ENCODE data around the gene ZER1.

ZER1 gene

GRCh38 chr9:128716581-128717254, 55.0 kb downstream of the ZER1 start:
- H3K4me1 ChIP-seq (ENCODE audit: control insufficient read depth, insufficient read depth, low read length), result no peaks in the 10 kb centered on the region
- no peak overlapping the region for H3K27ac ChIP-seq (ENCODE audit: low read length)
- DNase-seq (ENCODE audit: low read depth, low spot score), result no peak
- no peaks in the 10 kb centered on the region for H3K27me3 ChIP-seq (ENCODE audit: control insufficient read depth, insufficient read depth, low read length)
- no peak overlapping the region for H3K4me3 ChIP-seq (ENCODE audit: low read length)
- H3K36me3 ChIP-seq (ENCODE audit: control insufficient read depth, insufficient read depth, low read length), result peaks cover 9% of the 10 kb centered on the region
- no peaks in the 10 kb centered on the region for H3K9me3 ChIP-seq (ENCODE audit: control insufficient read depth, insufficient read depth, low read length)
- no CpG with 5 or more reads among the region's 7 CpGs for WGBS (ENCODE audit: insufficient coverage, insufficient read length)

GRCh38 chr9:128715436-128715750, 56.3 kb downstream of the ZER1 start:
- Histone ChIP-seq H3K27me3 (ENCODE audit: control insufficient read depth, insufficient read depth, low read length) (no peaks in the 10 kb centered on the region), H3K4me3 (ENCODE audit: low read length) (no peak overlapping the region), H3K4me1 (ENCODE audit: control insufficient read depth, insufficient read depth, low read length) (no peaks in the 10 kb centered on the region), H3K9me3 (ENCODE audit: control insufficient read depth, insufficient read depth, low read length) (no peaks in the 10 kb centered on the region), H3K27ac (ENCODE audit: low read length) (no peak overlapping the region), H3K36me3 (ENCODE audit: control insufficient read depth, insufficient read depth, low read length) (peaks cover 5% of the 10 kb centered on the region)
- DNase-seq (ENCODE audit: low read depth, low spot score), result no peak
- WGBS (ENCODE audit: insufficient coverage, insufficient read length), result no CpG with 5 or more reads among the region's 6 CpGs

- DNase-seq (ENCODE audit: low read depth, low spot score), result no peak
- H3K27me3 ChIP-seq (ENCODE audit: control insufficient read depth, insufficient read depth, low read length), result no peaks in the 10 kb centered on the region
- WGBS (ENCODE audit: insufficient coverage, insufficient read length), result no CpG with 5 or more reads among the region's 24 CpGs
- H3K4me1 ChIP-seq (ENCODE audit: control insufficient read depth, insufficient read depth, low read length), result no peaks in the 10 kb centered on the region
- no peak overlapping the region for H3K4me3 ChIP-seq (ENCODE audit: low read length)
- no peaks in the 10 kb centered on the region for H3K9me3 ChIP-seq (ENCODE audit: control insufficient read depth, insufficient read depth, low read length)
- H3K27ac ChIP-seq (ENCODE audit: low read length), result no peak overlapping the region
- peaks cover 5% of the 10 kb centered on the region for H3K36me3 ChIP-seq (ENCODE audit: control insufficient read depth, insufficient read depth, low read length)
These were observed 56.9 kb downstream of the ZER1 start for GRCh38 chr9:128714586-128715435.

DNA sequence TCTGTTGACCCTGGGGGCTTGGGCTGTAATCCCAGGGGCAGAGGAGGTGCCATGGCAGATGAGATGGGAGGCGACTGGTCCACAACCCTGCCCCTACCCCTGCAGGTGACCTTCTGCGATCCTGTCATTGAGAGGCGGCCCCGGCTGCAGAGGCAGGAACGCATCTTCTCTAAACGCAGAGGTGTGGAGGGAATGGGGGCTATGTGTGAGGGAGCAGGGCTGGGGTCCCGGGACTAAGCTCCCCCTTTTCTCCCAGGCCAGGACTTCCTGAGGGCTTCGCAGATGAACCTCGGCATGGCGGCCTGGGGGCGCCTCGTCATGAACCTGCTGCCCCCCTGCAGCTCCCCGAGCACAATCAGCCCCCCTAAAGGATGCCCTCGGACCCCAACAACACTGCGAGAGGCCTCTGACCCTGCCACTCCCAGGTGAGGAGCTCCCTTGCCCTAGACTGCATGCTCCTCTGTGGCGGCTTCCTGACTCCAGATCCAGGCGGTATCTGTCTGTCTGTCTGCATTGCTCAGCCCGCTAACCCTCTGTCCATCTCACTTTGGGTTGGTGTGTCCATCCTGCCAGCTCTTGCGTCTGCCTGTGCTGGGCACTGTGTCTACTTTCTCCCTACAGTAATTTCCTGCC, 57.7 kb downstream of the ZER1 start:
- no peaks in the 10 kb centered on the region for H3K9me3 ChIP-seq (ENCODE audit: control insufficient read depth, insufficient read depth, low read length)
- no peak for DNase-seq (ENCODE audit: low read depth, low spot score)
- WGBS (ENCODE audit: insufficient coverage, insufficient read length), result no CpG with 5 or more reads among the region's 19 CpGs

DNA sequence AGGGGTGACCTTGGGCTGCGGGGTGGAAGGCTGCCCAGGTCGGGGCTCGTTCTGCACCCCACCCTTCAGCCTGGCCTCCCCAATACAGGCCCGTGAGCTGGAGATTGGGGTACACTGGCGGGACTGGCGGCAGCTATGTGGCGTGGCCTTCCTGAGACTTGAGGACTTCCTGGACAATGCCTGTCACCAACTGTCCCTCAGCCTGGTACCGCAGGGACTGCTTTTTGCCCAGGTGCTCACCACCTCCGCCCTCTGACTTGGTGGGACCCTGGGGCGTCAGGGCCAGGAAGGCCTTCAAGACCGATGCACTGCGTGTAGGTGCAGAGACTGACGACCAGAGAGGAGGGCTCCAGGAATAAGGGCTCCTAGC, 58.3 kb downstream of the ZER1 start:
- Histone ChIP-seq H3K4me1 (ENCODE audit: control insufficient read depth, insufficient read depth, low read length) (no peaks in the 10 kb centered on the region), H3K27ac (ENCODE audit: low read length) (no peak overlapping the region), H3K27me3 (ENCODE audit: control insufficient read depth, insufficient read depth, low read length) (no peaks in the 10 kb centered on the region), H3K9me3 (ENCODE audit: control insufficient read depth, insufficient read depth, low read length) (no peaks in the 10 kb centered on the region), H3K4me3 (ENCODE audit: low read length) (no peak overlapping the region), H3K36me3 (ENCODE audit: control insufficient read depth, insufficient read depth, low read length) (peaks cover 5% of the 10 kb centered on the region)
- no CpG with 5 or more reads among the region's 13 CpGs for WGBS (ENCODE audit: insufficient coverage, insufficient read length)
- no peak for DNase-seq (ENCODE audit: low read depth, low spot score)

More for the DNA sequence above, 57.7 kb downstream of the ZER1 start:
- Histone ChIP-seq H3K4me1 (ENCODE audit: control insufficient read depth, insufficient read depth, low read length) (no peaks in the 10 kb centered on the region), H3K4me3 (ENCODE audit: low read length) (no peak overlapping the region), H3K36me3 (ENCODE audit: control insufficient read depth, insufficient read depth, low read length) (peaks cover 5% of the 10 kb centered on the region), H3K27ac (ENCODE audit: low read length) (no peak overlapping the region), H3K27me3 (ENCODE audit: control insufficient read depth, insufficient read depth, low read length) (no peaks in the 10 kb centered on the region)

GRCh38 chr9:128712451-128713410, 59.0 kb downstream of the ZER1 start:
- DNase-seq (ENCODE audit: low read depth, low spot score), result no peak
- H3K27me3 ChIP-seq (ENCODE audit: control insufficient read depth, insufficient read depth, low read length), result no peaks in the 10 kb centered on the region
- H3K27ac ChIP-seq (ENCODE audit: low read length), result no peak overlapping the region
- peaks cover 5% of the 10 kb centered on the region for H3K36me3 ChIP-seq (ENCODE audit: control insufficient read depth, insufficient read depth, low read length)
- no CpG with 5 or more reads among the region's 26 CpGs for WGBS (ENCODE audit: insufficient coverage, insufficient read length)
- H3K4me3 ChIP-seq (ENCODE audit: low read length), result no peak overlapping the region
- H3K4me1 ChIP-seq (ENCODE audit: control insufficient read depth, insufficient read depth, low read length), result no peaks in the 10 kb centered on the region
- no peaks in the 10 kb centered on the region for H3K9me3 ChIP-seq (ENCODE audit: control insufficient read depth, insufficient read depth, low read length)

DNA sequence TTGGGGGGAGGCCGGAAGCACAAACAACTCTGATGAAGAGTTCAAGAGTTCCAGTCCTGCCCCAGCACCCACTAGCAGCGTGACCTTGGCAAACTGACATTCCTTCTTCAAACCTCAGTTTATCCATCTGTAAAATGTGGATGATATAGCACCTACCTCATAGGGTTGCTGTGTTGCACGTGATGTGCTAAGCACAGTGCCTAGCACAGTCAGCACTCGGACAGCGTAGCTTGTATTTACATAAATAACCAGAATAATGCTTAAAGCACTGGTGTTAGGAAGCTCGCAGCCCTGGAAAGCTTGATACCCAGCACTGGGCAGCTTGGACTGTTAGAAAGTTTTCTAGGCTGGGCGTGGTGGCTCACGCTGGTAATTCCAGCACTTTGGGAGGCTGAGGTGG, 64.3 kb downstream of the ZER1 start:
- no peaks in the 10 kb centered on the region for H3K9me3 ChIP-seq (ENCODE audit: control insufficient read depth, insufficient read depth, low read length)
- peaks cover 2% of the 10 kb centered on the region for H3K4me1 ChIP-seq (ENCODE audit: control insufficient read depth, insufficient read depth, low read length)
- H3K27me3 ChIP-seq (ENCODE audit: control insufficient read depth, insufficient read depth, low read length), result no peaks in the 10 kb centered on the region
- peaks cover 5% of the 10 kb centered on the region for H3K36me3 ChIP-seq (ENCODE audit: control insufficient read depth, insufficient read depth, low read length)
- no peak for DNase-seq (ENCODE audit: low read depth, low spot score)
- no peak overlapping the region for H3K27ac ChIP-seq (ENCODE audit: low read length)
- WGBS (ENCODE audit: insufficient coverage, insufficient read length), result no CpG with 5 or more reads among the region's 8 CpGs
- H3K4me3 ChIP-seq (ENCODE audit: low read length), result no peak overlapping the region

DNA sequence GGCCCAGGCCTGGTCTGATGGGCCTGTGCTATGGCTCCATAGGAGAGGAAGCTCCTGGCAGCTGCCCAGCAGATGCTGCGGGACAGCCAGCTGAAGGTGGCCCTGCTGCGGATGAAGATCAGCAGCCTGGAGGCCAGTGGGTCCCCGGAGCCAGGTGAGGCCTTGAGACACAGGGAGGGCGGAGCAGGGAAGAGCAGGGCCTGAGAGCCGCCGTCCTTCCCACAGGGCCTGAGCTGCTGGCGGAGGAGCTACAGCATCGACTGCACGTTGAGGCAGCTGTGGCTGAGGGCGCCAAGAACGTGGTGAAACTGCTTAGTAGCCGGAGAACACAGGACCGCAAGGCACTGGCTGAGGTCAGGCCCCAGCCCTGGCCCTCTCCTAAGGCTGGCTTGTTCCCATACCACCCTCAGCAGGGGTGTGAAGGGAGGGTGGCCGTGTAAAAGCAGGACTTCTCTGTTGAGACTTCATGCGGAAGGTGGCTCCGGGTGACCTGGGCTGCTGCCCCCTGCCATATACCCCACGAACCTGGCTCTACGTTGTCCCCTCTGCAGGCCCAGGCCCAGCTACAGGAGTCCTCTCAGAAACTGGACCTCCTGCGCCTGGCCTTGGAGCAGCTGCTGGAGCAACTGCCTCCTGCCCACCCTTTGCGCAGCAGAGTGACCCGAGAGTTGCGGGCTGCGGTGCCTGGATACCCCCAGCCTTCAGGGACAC, 64.9 kb downstream of the ZER1 start:
- Histone ChIP-seq H3K36me3 (ENCODE audit: control insufficient read depth, insufficient read depth, low read length) (peaks cover 5% of the 10 kb centered on the region), H3K4me3 (ENCODE audit: low read length) (no peak overlapping the region), H3K27me3 (ENCODE audit: control insufficient read depth, insufficient read depth, low read length) (no peaks in the 10 kb centered on the region), H3K4me1 (ENCODE audit: control insufficient read depth, insufficient read depth, low read length) (peaks cover 2% of the 10 kb centered on the region), H3K9me3 (ENCODE audit: control insufficient read depth, insufficient read depth, low read length) (no peaks in the 10 kb centered on the region), H3K27ac (ENCODE audit: low read length) (no peak overlapping the region)
- DNase-seq (ENCODE audit: low read depth, low spot score), result no peak
- no CpG with 5 or more reads among the region's 23 CpGs for WGBS (ENCODE audit: insufficient coverage, insufficient read length)

- H3K4me1 ChIP-seq (ENCODE audit: control insufficient read depth, insufficient read depth, low read length), result peaks cover 2% of the 10 kb centered on the region
- no peak overlapping the region for H3K27ac ChIP-seq (ENCODE audit: low read length)
- WGBS (ENCODE audit: insufficient coverage, insufficient read length), result no CpG with 5 or more reads among the region's 1 CpG
- DNase-seq (ENCODE audit: low read depth, low spot score), result no peak
- H3K36me3 ChIP-seq (ENCODE audit: control insufficient read depth, insufficient read depth, low read length), result peaks cover 5% of the 10 kb centered on the region
- no peaks in the 10 kb centered on the region for H3K9me3 ChIP-seq (ENCODE audit: control insufficient read depth, insufficient read depth, low read length)
- no peaks in the 10 kb centered on the region for H3K27me3 ChIP-seq (ENCODE audit: control insufficient read depth, insufficient read depth, low read length)
- no peak overlapping the region for H3K4me3 ChIP-seq (ENCODE audit: low read length)
These were observed 65.7 kb downstream of the ZER1 start for GRCh38 chr9:128706045-128706444.
